SK-N-MC (cell line): Measurements from ENCODE around the gene PCSK5.
A peak's percentile ranks its signal among the peaks of the same experiment; 100 is the strongest.

Experiments used
- DNase-seq: peaks from one replicate; pipeline ENCODE4 v3.0.0-alpha.2; 2011; ENCODE audit warnings: low read depth, low spot score
- H3K27ac ChIP-seq: fragments of 200-600 bp; sonication (generic); 2 replicates; pipeline ENCODE4 v1.5.1; 2016; ENCODE audit warnings: mixed run types
- H3K36me3 ChIP-seq: fragments of 200-600 bp; sonication (generic); 2 replicates; pipeline ENCODE4 v1.6.1; 2017; ENCODE audit warnings: antibody characterized with exemption, low read length, mixed read lengths; ENCODE audit not compliant: insufficient read depth
- H3K4me3 ChIP-seq: fragments of 200-600 bp; sonication (generic); 2 replicates; pipeline ENCODE4 v1.5.1; 2016
- H3K9ac ChIP-seq: fragments of 200-600 bp; sonication (generic); 2 replicates; pipeline ENCODE4 v1.8.0; 2017; ENCODE audit warnings: mixed run types, mixed read lengths; ENCODE audit not compliant: insufficient read length
- H3K9me3 ChIP-seq: fragments of 200-600 bp; sonication (generic); 2 replicates; pipeline ENCODE4 v1.6.1; 2017; ENCODE audit warnings: low read depth, mild to moderate bottlenecking, antibody characterized with exemption, low read length, moderate library complexity, mixed read lengths
- EZH2 ChIP-seq: fragments of 200-600 bp; sonication (generic); IDR thresholded peaks from one replicate; pipeline ENCODE4 v1.6.1; 2017; ENCODE audit warnings: antibody characterized with exemption
- FOXP2 ChIP-seq: optimal IDR thresholded peaks from 2 replicates; pipeline ENCODE3; 2011; ENCODE audit warnings: mild to moderate bottlenecking, moderate library complexity; ENCODE audit not compliant: insufficient read depth; ENCODE audit errors: extremely low read length, control extremely low read depth
- POLR2AphosphoS5 ChIP-seq: IDR thresholded peaks from 2 replicates; pipeline ENCODE4 v1.6.1; 2012; ENCODE audit warnings: mild to moderate bottlenecking, low read depth, low read length, borderline replicate concordance

Gene PCSK5

DNA sequence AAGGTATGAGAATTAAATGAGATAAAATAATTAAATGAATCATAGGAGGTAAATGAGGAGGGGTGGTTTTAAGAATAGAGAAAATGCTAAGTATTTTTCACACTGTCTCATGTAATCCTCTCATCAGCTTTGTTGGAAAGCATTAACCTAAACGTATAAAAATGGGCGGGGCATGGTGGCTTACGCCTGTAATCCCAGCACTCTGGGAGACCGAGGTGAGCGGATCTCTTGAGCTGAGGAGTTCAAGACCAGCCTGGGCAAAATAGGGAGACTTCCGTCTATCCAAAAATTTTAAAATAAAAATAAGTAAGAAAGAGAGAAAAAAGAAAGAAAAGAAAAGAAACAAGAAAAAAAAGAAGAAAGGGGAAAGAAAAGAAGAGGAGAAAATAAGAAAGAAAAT is 505.7 kb downstream of the PCSK5 start:
- H3K9ac ChIP-seq, result no peak overlapping the region
- peaks cover 14% of the 10 kb centered on the region for H3K36me3 ChIP-seq
- no peaks in the 10 kb centered on the region for H3K9me3 ChIP-seq
- DNase-seq, result no peak
- no peak overlapping the region for H3K27ac ChIP-seq
- no peak overlapping the region for H3K4me3 ChIP-seq
- TF ChIP-seq EZH2, result no peak
- TF ChIP-seq FOXP2, result no peak
- no peak for TF ChIP-seq POLR2AphosphoS5

DNA sequence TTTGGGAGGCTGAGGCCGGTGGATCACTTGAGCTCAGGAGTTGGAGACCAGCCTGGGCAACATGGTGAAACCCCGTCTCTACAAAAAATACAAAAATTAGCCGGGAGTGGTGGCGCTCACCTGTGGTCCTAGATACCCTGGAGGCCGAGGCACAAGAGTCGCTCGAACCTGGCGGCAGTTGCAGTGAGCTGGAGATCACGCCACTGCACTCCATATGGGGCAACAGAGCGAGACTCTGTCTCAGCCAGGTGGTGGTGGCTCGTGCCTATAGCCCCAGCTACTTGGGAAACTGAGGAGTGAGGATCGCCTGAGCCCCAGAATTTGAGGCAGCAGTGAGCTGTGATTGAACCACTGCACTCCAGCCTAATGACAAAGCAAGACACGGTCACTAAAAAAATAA is 506.1 kb downstream of the PCSK5 start:
- TF ChIP-seq FOXP2, result no peak
- no peak for TF ChIP-seq POLR2AphosphoS5
- TF ChIP-seq EZH2, result no peak
- no peak overlapping the region for H3K9ac ChIP-seq
- no peak overlapping the region for H3K27ac ChIP-seq

DNA sequence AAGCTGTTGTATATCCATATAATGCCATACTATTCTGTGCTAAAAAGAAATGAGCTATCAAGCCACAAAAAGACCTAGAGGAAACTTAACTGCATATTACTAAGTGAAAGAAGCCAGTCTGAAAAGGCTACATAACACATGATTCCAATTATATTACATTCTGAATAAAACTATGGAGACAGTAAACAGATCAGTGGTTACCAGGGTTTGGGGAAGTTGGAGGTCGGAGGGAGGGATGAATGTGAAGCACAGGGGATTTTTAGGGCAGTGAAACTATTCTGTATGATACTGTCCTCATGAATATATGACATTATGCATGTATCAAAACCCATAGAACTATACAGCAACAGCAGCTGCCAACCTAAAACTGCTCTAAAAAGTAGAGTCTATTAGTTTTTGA is 509.4 kb downstream of the PCSK5 start:
- DNase-seq, result no peak
- no peaks in the 10 kb centered on the region for H3K9me3 ChIP-seq
- H3K36me3 ChIP-seq, result no peaks in the 10 kb centered on the region
- no peak overlapping the region for H3K27ac ChIP-seq
- TF ChIP-seq FOXP2 (no peak), POLR2AphosphoS5 (no peak), EZH2 (no peak)
- H3K4me3 ChIP-seq, result no peak overlapping the region
- no peak overlapping the region for H3K9ac ChIP-seq

More for the DNA sequence above, 506.1 kb downstream of the PCSK5 start:
- peaks cover 10% of the 10 kb centered on the region for H3K36me3 ChIP-seq
- DNase-seq, result no peak
- H3K9me3 ChIP-seq, result no peaks in the 10 kb centered on the region
- H3K4me3 ChIP-seq, result no peak overlapping the region

DNA sequence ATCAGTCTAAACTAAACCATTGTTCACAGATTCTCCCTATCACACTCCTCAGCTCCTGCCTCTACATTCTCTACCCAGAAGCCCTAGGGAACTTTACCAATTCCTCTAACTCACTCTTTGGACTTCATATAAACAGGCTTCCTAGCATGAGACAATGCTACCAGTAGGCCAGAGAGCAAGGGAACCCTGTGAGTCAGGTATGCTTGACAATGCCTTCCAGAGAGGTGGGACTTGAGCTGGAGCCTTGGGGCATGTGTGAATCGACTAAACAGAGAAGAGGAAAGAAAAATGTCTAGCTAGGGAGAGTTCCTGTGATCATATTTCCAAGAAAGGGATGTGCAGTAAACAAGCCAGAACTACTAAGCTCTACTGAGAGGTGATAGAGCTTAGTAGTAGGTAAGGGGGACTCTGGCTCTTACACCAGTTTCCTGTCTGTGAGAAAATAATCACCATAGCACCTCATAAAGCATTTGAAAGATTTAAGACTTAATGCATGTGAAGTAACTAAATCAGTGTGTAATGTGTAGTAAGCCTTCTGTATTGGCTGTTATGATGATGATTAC is 510.1 kb downstream of the PCSK5 start:
- H3K4me3 ChIP-seq, result no peak overlapping the region
- no peak overlapping the region for H3K27ac ChIP-seq
- no peak overlapping the region for H3K9ac ChIP-seq
- no peak for DNase-seq
- no peak for TF ChIP-seq EZH2
- no peak for TF ChIP-seq FOXP2
- no peak for TF ChIP-seq POLR2AphosphoS5
- no peaks in the 10 kb centered on the region for H3K9me3 ChIP-seq
- no peaks in the 10 kb centered on the region for H3K36me3 ChIP-seq

DNA sequence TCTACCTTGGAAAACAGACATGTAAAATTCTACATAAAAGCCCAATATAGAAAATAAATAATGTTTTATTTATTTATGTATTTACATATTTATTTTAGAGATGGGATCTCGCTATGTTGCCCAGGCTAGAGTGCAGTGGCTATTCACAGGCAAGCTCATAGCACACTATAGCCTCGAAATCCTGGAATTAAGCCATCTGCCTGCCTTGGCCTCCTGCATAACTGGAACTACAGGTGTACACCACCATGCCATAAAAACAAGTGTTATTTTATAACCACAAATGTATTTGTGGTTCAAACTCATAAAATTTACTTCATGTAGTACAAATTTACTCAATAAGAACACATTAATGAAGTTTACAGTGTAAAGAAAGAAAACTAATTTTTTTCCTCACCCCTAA is 510.7 kb downstream of the PCSK5 start:
- TF ChIP-seq FOXP2, result no peak
- no peaks in the 10 kb centered on the region for H3K9me3 ChIP-seq
- no peak overlapping the region for H3K4me3 ChIP-seq
- no peaks in the 10 kb centered on the region for H3K36me3 ChIP-seq
- DNase-seq, result no peak
- no peak overlapping the region for H3K9ac ChIP-seq
- no peak overlapping the region for H3K27ac ChIP-seq

DNA sequence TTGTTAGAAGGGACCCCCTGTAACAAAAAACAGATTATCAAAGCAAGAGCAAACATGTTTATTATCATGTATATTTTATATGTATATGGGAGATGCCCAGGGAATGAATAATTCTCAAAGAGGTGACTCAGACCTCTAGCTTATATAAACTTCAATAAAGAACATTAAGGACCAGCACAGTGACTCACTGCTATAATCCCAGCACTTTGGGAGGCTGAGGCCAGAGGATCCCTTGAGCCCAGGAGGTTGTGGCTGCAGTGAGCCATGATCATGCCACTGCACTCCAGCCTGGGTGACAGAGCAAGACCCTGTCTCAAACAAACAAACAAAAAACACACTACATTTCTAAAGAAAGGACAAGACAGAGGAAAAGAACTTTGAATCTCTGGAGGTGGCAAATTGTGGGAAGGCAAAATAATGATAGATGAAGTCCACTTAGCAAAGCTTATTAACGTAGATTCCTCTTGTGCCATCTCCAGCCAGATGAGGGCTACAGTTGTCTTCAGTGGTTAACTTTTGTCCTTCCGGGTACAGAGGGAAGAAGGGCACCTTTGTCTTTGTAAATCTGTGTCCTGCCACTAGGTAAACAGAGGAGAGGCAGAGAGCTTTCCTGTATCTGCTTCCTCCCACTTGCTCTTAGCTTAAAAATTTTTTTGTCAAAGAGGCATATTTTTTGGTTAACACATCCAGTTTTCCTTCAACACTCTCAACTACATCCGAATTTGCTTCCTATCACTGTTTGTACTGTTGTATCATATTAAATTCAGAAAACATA is 511.3 kb downstream of the PCSK5 start:
- TF ChIP-seq EZH2 (no peak), FOXP2 (no peak)
- no peak for DNase-seq
- Histone ChIP-seq H3K36me3 (no peaks in the 10 kb centered on the region), H3K27ac (no peak overlapping the region), H3K4me3 (no peak overlapping the region), H3K9ac (no peak overlapping the region), H3K9me3 (no peaks in the 10 kb centered on the region)

DNA sequence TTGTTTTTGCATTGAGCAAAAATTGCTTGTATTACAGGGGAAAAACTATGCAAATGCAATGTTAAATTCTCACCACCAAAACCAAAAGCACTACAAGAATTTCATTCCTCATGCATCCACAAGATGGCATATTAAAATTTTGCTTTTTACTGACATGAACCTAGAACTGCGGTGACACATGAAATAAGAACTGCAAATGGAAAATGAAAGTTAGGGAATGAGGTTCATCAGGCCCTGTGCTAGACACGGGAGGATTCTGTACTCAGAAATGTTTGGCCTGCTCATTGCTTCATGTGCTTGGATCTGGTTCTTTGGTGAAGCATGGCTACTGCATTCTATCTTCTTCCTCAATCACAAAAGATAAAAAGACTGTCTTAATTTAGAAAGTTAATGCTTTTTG is 512.9 kb downstream of the PCSK5 start:
- H3K27ac ChIP-seq, result no peak overlapping the region
- peak overlapping the region; percentile 41 for H3K4me3 ChIP-seq
- H3K36me3 ChIP-seq, result no peaks in the 10 kb centered on the region
- no peaks in the 10 kb centered on the region for H3K9me3 ChIP-seq
- no peak overlapping the region for H3K9ac ChIP-seq
- DNase-seq, result no peak
- TF ChIP-seq FOXP2 (no peak), EZH2 (no peak), POLR2AphosphoS5 (no peak)

DNA sequence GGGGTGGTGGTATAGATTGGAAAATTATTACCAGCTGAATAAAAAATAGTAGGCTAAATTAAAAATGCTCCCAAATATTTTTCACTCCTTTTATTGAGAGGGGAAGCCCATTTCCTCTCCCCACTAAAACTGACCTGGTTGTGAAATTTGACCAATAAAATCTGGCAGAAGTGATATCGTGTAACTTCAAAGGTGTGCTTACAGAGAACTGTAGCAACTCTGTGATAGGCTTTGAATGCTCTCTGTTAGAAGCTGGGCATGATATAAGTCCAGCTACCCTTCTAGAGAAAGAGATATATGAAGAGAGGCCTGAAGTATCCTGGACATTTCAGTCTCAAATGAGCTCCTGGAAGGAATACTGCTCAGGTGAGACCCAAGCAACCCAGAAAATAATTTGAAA is 513.9 kb downstream of the PCSK5 start:
- no peaks in the 10 kb centered on the region for H3K36me3 ChIP-seq

DNA sequence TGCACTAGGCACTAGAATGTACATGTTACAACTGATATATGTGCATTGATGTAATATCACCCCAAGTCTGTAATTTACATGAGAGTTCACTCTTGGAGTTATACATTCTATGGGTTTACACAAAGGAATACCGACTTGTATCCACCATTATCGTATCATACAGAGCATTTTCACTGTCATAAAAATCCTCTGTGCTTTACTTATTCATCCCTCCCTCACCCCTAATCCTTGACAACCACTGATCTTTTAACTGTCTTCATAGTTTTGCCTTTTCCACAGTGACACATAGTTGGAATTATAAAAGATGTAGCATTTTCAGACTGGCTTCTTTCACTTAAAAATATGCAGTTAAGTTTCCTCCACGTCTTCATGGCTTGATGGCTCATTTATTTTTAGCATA is 514.9 kb downstream of the PCSK5 start:
- no peak for DNase-seq
- Histone ChIP-seq H3K9ac (no peak overlapping the region), H3K4me3 (no peak overlapping the region), H3K9me3 (no peaks in the 10 kb centered on the region), H3K27ac (no peak overlapping the region), H3K36me3 (no peaks in the 10 kb centered on the region)
- no peak for TF ChIP-seq FOXP2
- TF ChIP-seq EZH2, result no peak

More for the DNA sequence above, 513.9 kb downstream of the PCSK5 start:
- no peak for DNase-seq
- H3K9ac ChIP-seq, result no peak overlapping the region
- H3K4me3 ChIP-seq, result no peak overlapping the region
- no peak for TF ChIP-seq FOXP2
- no peak for TF ChIP-seq POLR2AphosphoS5
- no peak for TF ChIP-seq EZH2
- no peaks in the 10 kb centered on the region for H3K9me3 ChIP-seq
- H3K27ac ChIP-seq, result no peak overlapping the region
